GM18873 (cell line): Measurements from ENCODE around the gene ERVMER34-1.

Experiments used
- ATAC-seq: cut with Tn5 transposase; IDR thresholded peaks from one replicate; pipeline ENCODE4 v1.9.1; 2021; ENCODE audit warnings: mild to moderate bottlenecking, moderate library complexity, moderate number of reproducible peaks; ENCODE audit not compliant: unreplicated experiment, low FRiP score

Gene ERVMER34-1

GRCh38 chr4:52721968-52722815 lies 29.0 kb downstream of the ERVMER34-1 start:
- peak; percentile 88 for ATAC-seq

- ATAC-seq = no peak
Observed at GRCh38 chr4:52718123-52718522, 33.1 kb downstream of the ERVMER34-1 start.

GRCh38 chr4:52716364-52717151 lies 34.7 kb downstream of the ERVMER34-1 start:
- no peak for ATAC-seq

GRCh38 chr4:52715914-52716313 lies 35.3 kb downstream of the ERVMER34-1 start:
- ATAC-seq = no peak

GRCh38 chr4:52715255-52715897 lies 35.8 kb downstream of the ERVMER34-1 start:
- no peak for ATAC-seq

- ATAC-seq = no peak
Observed at GRCh38 chr4:52714597-52715254, 36.5 kb downstream of the ERVMER34-1 start.

GRCh38 chr4:52713456-52713937 lies 37.7 kb downstream of the ERVMER34-1 start:
- no peak for ATAC-seq

- ATAC-seq = peak; percentile 88
Observed at GRCh38 chr4:52712251-52713130, 38.7 kb downstream of the ERVMER34-1 start.

- ATAC-seq = peak; percentile 3
Observed at GRCh38 chr4:52711834-52712250, 39.4 kb downstream of the ERVMER34-1 start.

- ATAC-seq = no peak
Observed at GRCh38 chr4:52711272-52711671, 40.0 kb downstream of the ERVMER34-1 start.

GRCh38 chr4:52709155-52709554 lies 42.1 kb downstream of the ERVMER34-1 start:
- no peak for ATAC-seq

GRCh38 chr4:52704661-52705060 lies 46.6 kb downstream of the ERVMER34-1 start:
- ATAC-seq = no peak

GRCh38 chr4:52704133-52704532 lies 47.1 kb downstream of the ERVMER34-1 start:
- ATAC-seq = no peak

GRCh38 chr4:52701207-52701606 lies 50.0 kb downstream of the ERVMER34-1 start:
- ATAC-seq = peak; percentile 93

GRCh38 chr4:52694936-52695335 lies 56.3 kb downstream of the ERVMER34-1 start:
- ATAC-seq = no peak

GRCh38 chr4:52693492-52693891 lies 57.7 kb downstream of the ERVMER34-1 start:
- no peak for ATAC-seq
